ENCODE measurements around the gene TPM2.

TPM2 gene

GRCh38 chr9:35679091-35679490 lies 10.6 kb downstream of the TPM2 start:
- DNase-seq (ENCODE audit: low read depth) = no peak

- no peak for DNase-seq (ENCODE audit: low read depth)
Observed at GRCh38 chr9:35675732-35676392, 13.9 kb downstream of the TPM2 start.

- DNase-seq (ENCODE audit: low read depth) = no peak
Observed at GRCh38 chr9:35675204-35675603, 14.5 kb downstream of the TPM2 start.

GRCh38 chr9:35674025-35674361 lies 15.7 kb downstream of the TPM2 start:
- DNase-seq (ENCODE audit: low read depth) = no peak

- DNase-seq (ENCODE audit: low read depth) = no peak
Observed at GRCh38 chr9:35673132-35674024, 16.3 kb downstream of the TPM2 start, which contains the start of gene CA9. Gene CA9, plus strand, starts transcription at chr9:35673928. Its CDS starts 32 bp downstream, at chr9:35673960.

- no peak for DNase-seq (ENCODE audit: low read depth)
Observed at GRCh38 chr9:35669331-35670145, 20.2 kb downstream of the TPM2 start.

GRCh38 chr9:35667939-35668338 lies 21.8 kb downstream of the TPM2 start:
- DNase-seq (ENCODE audit: low read depth) = no peak

GRCh38 chr9:35666549-35666948 lies 23.2 kb downstream of the TPM2 start:
- DNase-seq (ENCODE audit: low read depth) = no peak

- no peak for DNase-seq (ENCODE audit: low read depth)
Observed at GRCh38 chr9:35666045-35666444, 23.7 kb downstream of the TPM2 start.

- DNase-seq (ENCODE audit: low read depth) = no peak
Observed at GRCh38 chr9:35665471-35665818, 24.3 kb downstream of the TPM2 start.

- peak; percentile 57 for DNase-seq (ENCODE audit: low read depth)
Observed at GRCh38 chr9:35664531-35665470, 24.9 kb downstream of the TPM2 start, which contains the start of gene ARHGEF39. Gene ARHGEF39, minus strand, starts transcription at chr9:35665195. Its CDS starts 26 bp downstream, at chr9:35665169.

GRCh38 chr9:35662437-35662836 lies 27.3 kb downstream of the TPM2 start:
- no peak for DNase-seq (ENCODE audit: low read depth)

- DNase-seq (ENCODE audit: low read depth) = no peak
Observed at GRCh38 chr9:35661756-35662350, 27.9 kb downstream of the TPM2 start.

GRCh38 chr9:35660966-35661415 lies 28.7 kb downstream of the TPM2 start:
- no peak for DNase-seq (ENCODE audit: low read depth)

- no peak for DNase-seq (ENCODE audit: low read depth)
Observed at GRCh38 chr9:35659340-35659739, 30.4 kb downstream of the TPM2 start.

GRCh38 chr9:35658968-35659220 lies 30.8 kb downstream of the TPM2 start:
- DNase-seq (ENCODE audit: low read depth) = no peak

- DNase-seq (ENCODE audit: low read depth) = peak; percentile 78
Observed at GRCh38 chr9:35658137-35658967, 31.4 kb downstream of the TPM2 start, which contains the start of gene CCDC107. Gene CCDC107, plus strand, starts transcription at chr9:35658292. Its CDS starts 88 bp downstream, at chr9:35658380.

- peak; percentile 89 for DNase-seq (ENCODE audit: low read depth)
Observed at GRCh38 chr9:35657546-35658136, 32.1 kb downstream of the TPM2 start, which contains the start of gene RMRP. Gene RMRP, minus strand, starts transcription at chr9:35658019.

- no peak for DNase-seq (ENCODE audit: low read depth)
Observed at GRCh38 chr9:35656831-35657545, 32.7 kb downstream of the TPM2 start.

All from activated T-helper 9 cell treated with anti-CD3 and anti-CD28 coated beads, Interleukin-2, amount 50 U/mL, for 16 hours (primary cell).